K562 (cell line): ENCODE results near the gene BAK1. TPM values are rescaled to one million over a fixed set of nuclear protein-coding genes. Genes with fewer than 3 reads are reported as not detected.
A peak's percentile ranks its signal among the peaks of the same experiment; 100 is the strongest.

Source experiments
- MAX ChIP-seq: sonication (generic); formaldehyde crosslinking; IDR thresholded peaks from 2 replicates; pipeline ENCODE4 v1.9.0; 2022; ENCODE audit warnings: mild to moderate bottlenecking, missing genetic modification reagents
- MYBL2 ChIP-seq, 2 experiments: fragments of 450-650 bp in 1 of 2; sonication (generic) in 1 of 2; formaldehyde crosslinking in 1 of 2; IDR thresholded peaks; 2 replicates each; pipeline versions ENCODE4 v1.6.1 to v1.8.1; 2017 to 2022; ENCODE audit warnings: borderline replicate concordance in 1 of 2, inconsistent platforms in 1 of 2, low read depth in 1 of 2, mild to moderate bottlenecking in 1 of 2, missing genetic modification reagents in 1 of 2, moderate library complexity in 1 of 2
- PCBP1 ChIP-seq: fragments of 200-400 bp; formaldehyde crosslinking; IDR thresholded peaks from 2 replicates; pipeline ENCODE4 v1.6.1; 2018; ENCODE audit warnings: mild to moderate bottlenecking, low read depth, low read length; ENCODE audit not compliant: poor library complexity, severe bottlenecking
- PCBP2 ChIP-seq: fragments of 200-400 bp; formaldehyde crosslinking; IDR thresholded peaks from 2 replicates; pipeline ENCODE4 v1.6.1; 2018; ENCODE audit warnings: low read length, low read depth, mild to moderate bottlenecking, moderate library complexity; ENCODE audit not compliant: poor library complexity, severe bottlenecking
- PHB2 ChIP-seq: fragments of 450-650 bp; IDR thresholded peaks from 2 replicates; pipeline ENCODE4 v1.6.1; 2017; ENCODE audit warnings: low read depth
- ZBTB11 ChIP-seq, 3 experiments: fragments of 200-800 bp in 1 of 3; fragments of 250-450 bp in 1 of 3; fragments of 450-650 bp in 1 of 3; sonication (Bioruptor Pico) in 1 of 3; sonication (Bioruptor generic) in 1 of 3; formaldehyde crosslinking in 1 of 3; IDR thresholded peaks; 2 replicates each; pipeline versions ENCODE4 v1.6.1 to v1.8.0; 2016 to 2022; ENCODE audit warnings: mild to moderate bottlenecking in 2 of 3, missing genetic modification characterization in 2 of 3, missing compliant biosample characterization in 1 of 3, moderate library complexity in 1 of 3
- ZNF197 ChIP-seq: fragments of 200-800 bp; sonication (Bioruptor generic); IDR thresholded peaks from 2 replicates; pipeline ENCODE4 v1.6.1; 2016; ENCODE audit warnings: low read depth, missing genetic modification characterization, missing compliant biosample characterization
- ZNF395 ChIP-seq: fragments of 200-800 bp; sonication (Bioruptor generic); IDR thresholded peaks from 2 replicates; pipeline ENCODE4 v1.6.1; 2017; ENCODE audit warnings: missing genetic modification characterization, missing compliant biosample characterization
- ZNF584 ChIP-seq: fragments of 200-800 bp; sonication (Bioruptor generic); IDR thresholded peaks from 2 replicates; pipeline ENCODE4 v1.6.1; 2016; ENCODE audit warnings: low read depth, mild to moderate bottlenecking, missing genetic modification characterization, missing compliant biosample characterization
- ZNF639 ChIP-seq, 2 experiments: fragments of 200-800 bp in 1 of 2; sonication (Bioruptor generic) in 1 of 2; sonication (generic) in 1 of 2; formaldehyde crosslinking in 1 of 2; IDR thresholded peaks in 1 of 2; conservative IDR thresholded peaks in 1 of 2; 2 replicates each; pipeline versions ENCODE4 v1.5.0 to v1.6.1; 2016 to 2020; ENCODE audit warnings: missing compliant biosample characterization in 1 of 2, missing genetic modification characterization in 1 of 2, missing genetic modification reagents in 1 of 2
- ZNF740 ChIP-seq, 3 experiments: fragments of 200-800 bp in 1 of 3; sonication (Bioruptor generic) in 1 of 3; sonication (generic) in 1 of 3; formaldehyde crosslinking in 1 of 3; IDR thresholded peaks; 2 replicates each; pipeline versions ENCODE4 v1.6.1 to v1.8.0; 2016 to 2022; ENCODE audit warnings: mild to moderate bottlenecking in 2 of 3, missing compliant biosample characterization in 2 of 3, missing genetic modification characterization in 2 of 3, missing genetic modification reagents in 1 of 3
- ZNF766 ChIP-seq: fragments of 200-800 bp; sonication (Bioruptor generic); conservative IDR thresholded peaks from 2 replicates; pipeline ENCODE4 v1.6.1; 2016; ENCODE audit warnings: missing genetic modification characterization, missing compliant biosample characterization
- polyA plus RNA-seq, 8 experiments: library from polyadenylated mRNA; depleted of rRNA in 4 of 8; stranded (reverse) in 5 of 8; unstranded in 3 of 8; fragments of >200 nt; fragmentation: Nextera tagmentation in 2 of 8; fragmentation: Illumina TruSeq in 1 of 8; extraction: Ambion mirVana in 2 of 8; extraction: Trizol in 1 of 8; gene quantifications; 2 replicates each; pipeline versions ENCODE4 v1.2.1 to v1.2.3, GENCODE V29; 2011 to 2014; ENCODE audit warnings: inconsistent platforms in 1 of 8, missing spikeins in 1 of 8
- total RNA-seq, 7 experiments: library from RNA; depleted of rRNA in 6 of 7; stranded (reverse); fragments of >200 nt in 6 of 7; fragmentation: Illumina TruSeq in 2 of 7; extraction: Trizol in 2 of 7; gene quantifications; 2 replicates each; pipeline versions ENCODE4 v1.2.1 to v1.2.3, GENCODE V29; 2011 to 2021; ENCODE audit warnings: low replicate concordance in 1 of 7

Gene BAK1
- total and polyA plus RNA-seq, 9 of the 15 experiments (the other 6 are each of a cell fraction or from before 2014, with no cell fraction given) = 5.4 to 30.7 (median 18.9) TPM

GRCh38 chr6:33566182-33567084 lies 13.6 kb downstream of the BAK1 start (continued):
- 0 out of 6 replicates have a peak, but pooled peaks of 1 of the 3 experiments have one; percentile 32 for TF ChIP-seq ZBTB11 (CRISPR knock-in tag; IDR thresholded peaks at IDR 0.05)
- no peak for TF ChIP-seq PHB2
- no peak for TF ChIP-seq MYBL2 (IDR thresholded peaks at IDR 0.05; ENCODE audit: low read depth)
- no peak for TF ChIP-seq MYBL2 (CRISPR knock-in tag; IDR thresholded peaks at IDR 0.05; ENCODE audit: borderline replicate concordance)
- TF ChIP-seq ZNF639 (CRISPR knock-in tag; conservative IDR thresholded peaks at IDR 0.05 in 1 of 2, IDR thresholded peaks at IDR 0.05 in 1 of 2) = peak in 1 of 2 experiments; percentile 79; a peak in 2 of 4 replicates
- TF ChIP-seq ZNF395 (CRISPR knock-in tag) = peak; percentile 76; the same call in 1 of the 2 replicates
- TF ChIP-seq MAX = no peak
- 0 out of 2 replicates have a peak, but pooled peaks have one; percentile 30 for TF ChIP-seq ZNF197 (CRISPR knock-in tag)
- peak; percentile 91 for TF ChIP-seq PCBP2
- TF ChIP-seq ZNF740 (CRISPR knock-in tag; IDR thresholded peaks at IDR 0.05) = no peak
- 0 out of 4 replicates have a peak, but pooled peaks of 1 of the 2 experiments have one; percentile 42 for TF ChIP-seq ZNF740 (tag; IDR thresholded peaks at IDR 0.05)
- peak; percentile 65; the same call in 1 of the 2 replicates for TF ChIP-seq ZNF766 (CRISPR knock-in tag)
- 0 out of 2 replicates have a peak, but pooled peaks have one; percentile 55 for TF ChIP-seq ZNF584
- peak; percentile 49 for TF ChIP-seq PCBP1
